ENCODE data around the gene PTMA. TPM values are rescaled to one million over a fixed set of nuclear protein-coding genes. Genes with fewer than 3 reads are reported as not detected.

PTMA gene, protein sequence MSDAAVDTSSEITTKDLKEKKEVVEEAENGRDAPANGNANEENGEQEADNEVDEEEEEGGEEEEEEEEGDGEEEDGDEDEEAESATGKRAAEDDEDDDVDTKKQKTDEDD
- total RNA-seq (2022; extraction: Qiagen RNA extraction; ENCODE audit: low read depth) = 1,489 to 1,712 TPM (median 1,584 TPM) in 5 replicates

DNA sequence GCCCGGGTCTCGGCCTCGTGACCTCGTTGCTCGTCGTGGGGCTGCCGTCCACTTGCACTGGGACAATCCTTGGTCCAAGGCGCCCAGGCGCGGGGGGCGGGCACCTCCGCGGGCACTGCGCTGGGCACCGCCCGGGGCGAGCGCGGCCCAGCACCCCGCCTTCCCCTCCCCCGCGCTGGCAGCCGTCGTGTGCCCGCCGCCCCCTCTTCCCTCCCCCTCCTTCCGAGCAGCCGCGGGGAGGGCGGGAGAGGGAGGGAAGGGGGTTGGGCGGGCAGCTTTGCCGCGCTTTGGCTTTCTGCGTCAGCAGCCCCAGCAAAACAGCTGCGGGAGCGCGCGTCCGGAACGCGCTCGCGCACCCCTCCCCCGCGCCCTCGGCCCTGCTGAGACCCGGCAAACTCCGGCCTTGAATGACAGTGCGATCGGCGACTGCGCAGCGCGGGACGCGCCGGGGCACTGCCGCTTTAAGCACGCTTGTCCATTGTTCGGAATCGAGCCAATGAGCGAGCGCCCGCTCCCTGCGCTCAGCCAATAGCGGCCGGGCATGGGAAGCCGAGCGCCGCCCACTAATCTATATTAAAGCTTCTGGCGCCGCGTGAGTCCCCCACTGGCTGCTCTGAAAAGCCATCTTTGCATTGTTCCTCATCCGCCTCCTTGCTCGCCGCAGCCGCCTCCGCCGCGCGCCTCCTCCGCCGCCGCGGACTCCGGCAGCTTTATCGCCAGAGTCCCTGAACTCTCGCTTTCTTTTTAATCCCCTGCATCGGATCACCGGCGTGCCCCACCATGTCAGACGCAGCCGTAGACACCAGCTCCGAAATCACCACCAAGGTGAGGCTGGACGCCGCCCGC, at the start of gene PTMA:
PTMA (plus strand) TSS at position 599 of the 846 bp plus-strand sequence; CDS start at position 781, 182 bp downstream.

Other genes with a start within 250 kb of the PTMA start
- gene NCL, start 244.0 kb upstream of the PTMA start, total RNA-seq (2022; extraction: Qiagen RNA extraction; ENCODE audit: low read depth) = 759 to 927 TPM (median 863 TPM) in 5 replicates
- gene NMUR1, start 178.1 kb upstream of the PTMA start, total RNA-seq (2022; extraction: Qiagen RNA extraction; ENCODE audit: low read depth) = 0.04 TPM in 1 of 5 replicates, not detected in the others
- not detected in 5 replicates for gene TEX44, start 115.7 kb upstream of the PTMA start, total RNA-seq (2022; extraction: Qiagen RNA extraction; ENCODE audit: low read depth)
- 19.2 to 24.1 TPM (median 23.8 TPM) in 5 replicates for gene PDE6D, start 72.8 kb downstream of the PTMA start, total RNA-seq (2022; extraction: Qiagen RNA extraction; ENCODE audit: low read depth)
- gene COPS7B, start 77.9 kb downstream of the PTMA start, total RNA-seq (2022; extraction: Qiagen RNA extraction; ENCODE audit: low read depth) = 33.8 to 43.8 TPM (median 41.8 TPM) in 5 replicates
- 0.35 to 0.50 TPM (median 0.37 TPM) in 3 of 5 replicates, not detected in the others for gene NPPC, start 217.9 kb downstream of the PTMA start, total RNA-seq (2022; extraction: Qiagen RNA extraction; ENCODE audit: low read depth)